Measurements from ENCODE around the gene ACYP2. TPM values are rescaled to one million over a fixed set of nuclear protein-coding genes. Genes with fewer than 3 reads are reported as not detected.

The ACYP2 gene
- total RNA-seq, 1 donor from 2014 or later, result 5.9 TPM

GRCh38 chr2:54191361-54192135, 76.1 kb downstream of the ACYP2 start:
- no peak for DNase-seq
- no peak overlapping the region for H3K4me3 Mint-ChIP-seq
- H3K27me3 Mint-ChIP-seq, result no peaks in the 10 kb centered on the region
- H3K27ac Mint-ChIP-seq, result no peak overlapping the region
- H3K9me3 Mint-ChIP-seq, result no peaks in the 10 kb centered on the region
- H3K4me1 Mint-ChIP-seq, result no peaks in the 10 kb centered on the region
- H3K36me3 Mint-ChIP-seq (ENCODE audit: low read depth), result no peaks in the 10 kb centered on the region
- intact Hi-C loops (cut with micrococcal nuclease), result no loop called here

- H3K36me3 Mint-ChIP-seq (ENCODE audit: low read depth), result no peaks in the 10 kb centered on the region
- no peaks in the 10 kb centered on the region for H3K9me3 Mint-ChIP-seq
- no peak for DNase-seq
- intact Hi-C loops (cut with micrococcal nuclease), result no loop called here
- no peaks in the 10 kb centered on the region for H3K27me3 Mint-ChIP-seq
- H3K4me1 Mint-ChIP-seq, result no peaks in the 10 kb centered on the region
- no peak overlapping the region for H3K27ac Mint-ChIP-seq
- no peak overlapping the region for H3K4me3 Mint-ChIP-seq
Measured at GRCh38 chr2:54194761-54195750, 79.6 kb downstream of the ACYP2 start.

- intact Hi-C loops (cut with micrococcal nuclease), result no loop called here
- Mint-ChIP-seq H3K27me3 (no peaks in the 10 kb centered on the region), H3K9me3 (no peaks in the 10 kb centered on the region), H3K36me3 (ENCODE audit: low read depth) (no peaks in the 10 kb centered on the region), H3K27ac (no peak overlapping the region), H3K4me3 (no peak overlapping the region), H3K4me1 (no peaks in the 10 kb centered on the region)
- DNase-seq, result peak; percentile 33
Measured at GRCh38 chr2:54196646-54197045, 81.2 kb downstream of the ACYP2 start.

GRCh38 chr2:54204476-54204875, 89.1 kb downstream of the ACYP2 start:
- no peak for DNase-seq
- H3K36me3 Mint-ChIP-seq (ENCODE audit: low read depth), result no peaks in the 10 kb centered on the region
- H3K4me1 Mint-ChIP-seq, result peaks cover 4% of the 10 kb centered on the region
- H3K9me3 Mint-ChIP-seq, result no peaks in the 10 kb centered on the region
- peaks cover 1% of the 10 kb centered on the region for H3K27me3 Mint-ChIP-seq
- H3K27ac Mint-ChIP-seq, result no peak overlapping the region
- H3K4me3 Mint-ChIP-seq, result no peak overlapping the region
- intact Hi-C loops (cut with micrococcal nuclease), result no loop called here

GRCh38 chr2:54206596-54206995, 91.2 kb downstream of the ACYP2 start:
- DNase-seq, result no peak
- no peak overlapping the region for H3K27ac Mint-ChIP-seq
- no peaks in the 10 kb centered on the region for H3K9me3 Mint-ChIP-seq
- peaks cover 4% of the 10 kb centered on the region for H3K4me1 Mint-ChIP-seq
- H3K36me3 Mint-ChIP-seq (ENCODE audit: low read depth), result no peaks in the 10 kb centered on the region
- H3K27me3 Mint-ChIP-seq, result peaks cover 1% of the 10 kb centered on the region
- intact Hi-C loops (cut with micrococcal nuclease), result no loop called here
- H3K4me3 Mint-ChIP-seq, result no peak overlapping the region

GRCh38 chr2:54207666-54208195, 92.3 kb downstream of the ACYP2 start:
- H3K4me1 Mint-ChIP-seq, result peaks cover 4% of the 10 kb centered on the region
- intact Hi-C loops (cut with micrococcal nuclease), result no loop called here

GRCh38 chr2:54208364-54209240, 93.2 kb downstream of the ACYP2 start:
- Mint-ChIP-seq H3K27ac (no peak overlapping the region), H3K36me3 (ENCODE audit: low read depth) (no peaks in the 10 kb centered on the region)

More at GRCh38 chr2:54207666-54208195, 92.3 kb downstream of the ACYP2 start:
- peaks cover 1% of the 10 kb centered on the region for H3K27me3 Mint-ChIP-seq
- no peak for DNase-seq
- no peak overlapping the region for H3K4me3 Mint-ChIP-seq
- H3K36me3 Mint-ChIP-seq (ENCODE audit: low read depth), result no peaks in the 10 kb centered on the region
- no peaks in the 10 kb centered on the region for H3K9me3 Mint-ChIP-seq
- H3K27ac Mint-ChIP-seq, result no peak overlapping the region

GRCh38 chr2:54209379-54209778, 94.0 kb downstream of the ACYP2 start:
- Mint-ChIP-seq H3K4me1 (peaks cover 4% of the 10 kb centered on the region), H3K27ac (no peak overlapping the region), H3K4me3 (no peak overlapping the region), H3K9me3 (no peaks in the 10 kb centered on the region), H3K27me3 (peaks cover 1% of the 10 kb centered on the region), H3K36me3 (ENCODE audit: low read depth) (no peaks in the 10 kb centered on the region)
- DNase-seq, result peak; percentile 15
- intact Hi-C loops (cut with micrococcal nuclease), result no loop called here

More at GRCh38 chr2:54208364-54209240, 93.2 kb downstream of the ACYP2 start:
- DNase-seq, result peak; percentile 1
- H3K4me1 Mint-ChIP-seq, result peaks cover 4% of the 10 kb centered on the region
- intact Hi-C loops (cut with micrococcal nuclease), result no loop called here
- peaks cover 1% of the 10 kb centered on the region for H3K27me3 Mint-ChIP-seq
- no peak overlapping the region for H3K4me3 Mint-ChIP-seq
- H3K9me3 Mint-ChIP-seq, result no peaks in the 10 kb centered on the region

- Mint-ChIP-seq H3K4me3 (no peak overlapping the region), H3K36me3 (ENCODE audit: low read depth) (peaks cover 3% of the 10 kb centered on the region), H3K9me3 (peaks cover 6% of the 10 kb centered on the region), H3K4me1 (no peaks in the 10 kb centered on the region), H3K27ac (no peak overlapping the region), H3K27me3 (peaks cover 1% of the 10 kb centered on the region)
- DNase-seq, result no peak
- intact Hi-C loops (cut with micrococcal nuclease), result no loop called here
Measured at GRCh38 chr2:54212456-54212855, 97.0 kb downstream of the ACYP2 start.

GRCh38 chr2:54213082-54213481, 97.7 kb downstream of the ACYP2 start:
- H3K4me3 Mint-ChIP-seq, result no peak overlapping the region
- peaks cover under 1% of the 10 kb centered on the region for H3K27me3 Mint-ChIP-seq

GRCh38 chr2:54224997-54225396, 109.6 kb downstream of the ACYP2 start:
- peaks cover 3% of the 10 kb centered on the region for H3K4me1 Mint-ChIP-seq
- no peak overlapping the region for H3K27ac Mint-ChIP-seq

More at GRCh38 chr2:54213082-54213481, 97.7 kb downstream of the ACYP2 start:
- peaks cover 3% of the 10 kb centered on the region for H3K36me3 Mint-ChIP-seq (ENCODE audit: low read depth)
- no peaks in the 10 kb centered on the region for H3K4me1 Mint-ChIP-seq
- intact Hi-C loops (cut with micrococcal nuclease), result no loop called here
- H3K9me3 Mint-ChIP-seq, result peaks cover 6% of the 10 kb centered on the region
- DNase-seq, result no peak
- no peak overlapping the region for H3K27ac Mint-ChIP-seq

GRCh38 chr2:54226260-54226659, 110.8 kb downstream of the ACYP2 start:
- H3K27ac Mint-ChIP-seq, result no peak overlapping the region
- H3K4me3 Mint-ChIP-seq, result no peak overlapping the region
- no peaks in the 10 kb centered on the region for H3K36me3 Mint-ChIP-seq (ENCODE audit: low read depth)

More at GRCh38 chr2:54224997-54225396, 109.6 kb downstream of the ACYP2 start:
- DNase-seq, result no peak
- no peaks in the 10 kb centered on the region for H3K36me3 Mint-ChIP-seq (ENCODE audit: low read depth)
- no peaks in the 10 kb centered on the region for H3K27me3 Mint-ChIP-seq
- intact Hi-C loops (cut with micrococcal nuclease), result no loop called here
- H3K9me3 Mint-ChIP-seq, result no peaks in the 10 kb centered on the region
- no peak overlapping the region for H3K4me3 Mint-ChIP-seq

GRCh38 chr2:54227798-54228197, 112.4 kb downstream of the ACYP2 start:
- Mint-ChIP-seq H3K4me3 (no peak overlapping the region), H3K4me1 (peaks cover 3% of the 10 kb centered on the region), H3K9me3 (peaks cover 6% of the 10 kb centered on the region), H3K27ac (no peak overlapping the region), H3K27me3 (no peaks in the 10 kb centered on the region), H3K36me3 (ENCODE audit: low read depth) (no peaks in the 10 kb centered on the region)
- intact Hi-C loops (cut with micrococcal nuclease), result no loop called here
- DNase-seq, result no peak

More at GRCh38 chr2:54226260-54226659, 110.8 kb downstream of the ACYP2 start:
- H3K4me1 Mint-ChIP-seq, result peaks cover 3% of the 10 kb centered on the region
- no peaks in the 10 kb centered on the region for H3K27me3 Mint-ChIP-seq
- intact Hi-C loops (cut with micrococcal nuclease), result no loop called here
- no peaks in the 10 kb centered on the region for H3K9me3 Mint-ChIP-seq
- no peak for DNase-seq
